GM23338 (cell line): ENCODE data around the gene GUCD1. TPM values are rescaled to one million over a fixed set of nuclear protein-coding genes. Genes with fewer than 3 reads are reported as not detected.
"Not testable (repeated sequence)": the region's sequence is repeated elsewhere in the genome, so short reads cannot be mapped to it uniquely, and the experiment has no call there.

Experiments
- ATAC-seq: fragments of 200-7000 bp; cut with Tn5 transposase; 3 replicates; pipeline ENCODE4 v1.9.1; 2020
- DNase-seq: peaks from one replicate; pipeline ENCODE4 v3.0.0-alpha.2; 2015; ENCODE audit warnings: low spot score
- H2AFZ ChIP-seq: fragments of 200-600 bp; sonication (generic); 2 replicates; pipeline ENCODE4 v1.8.0; 2016; ENCODE audit warnings: antibody characterized with exemption, mild to moderate bottlenecking, moderate library complexity
- H3F3A ChIP-seq: fragments of 200-600 bp; sonication (generic); replicated peaks from 2 replicates; pipeline ENCODE4 v1.8.0; 2017; ENCODE audit warnings: antibody characterized with exemption, mixed run types, low read depth
- H3K27ac ChIP-seq: fragments of 200-600 bp; sonication (generic); 2 replicates; pipeline ENCODE4 v1.6.1; 2016; ENCODE audit warnings: low read depth
- H3K27me3 ChIP-seq: fragments of 200-600 bp; sonication (generic); 2 replicates; pipeline ENCODE4 v1.8.0; 2016; ENCODE audit warnings: mild to moderate bottlenecking, mixed run types, moderate library complexity; ENCODE audit not compliant: insufficient read depth
- H3K36me3 ChIP-seq: fragments of 200-600 bp; sonication (generic); 2 replicates; pipeline ENCODE4 v1.8.0; 2016; ENCODE audit warnings: mild to moderate bottlenecking; ENCODE audit not compliant: insufficient read depth
- H3K4me1 ChIP-seq: fragments of 200-600 bp; sonication (generic); 2 replicates; pipeline ENCODE4 v1.8.0; 2016; ENCODE audit warnings: mild to moderate bottlenecking, moderate library complexity; ENCODE audit not compliant: insufficient read depth
- H3K4me2 ChIP-seq: fragments of 200-600 bp; sonication (generic); 2 replicates; pipeline ENCODE4 v1.7.1; 2017; ENCODE audit warnings: mixed run types
- H3K4me3 ChIP-seq: fragments of 200-600 bp; sonication (generic); 2 replicates; pipeline ENCODE4 v1.6.1; 2016; ENCODE audit warnings: mixed run types
- H3K79me2 ChIP-seq: fragments of 200-600 bp; sonication (generic); replicated peaks from 2 replicates; pipeline ENCODE4 v1.8.0; 2017; ENCODE audit warnings: mild to moderate bottlenecking; ENCODE audit not compliant: insufficient read depth
- H3K9me2 ChIP-seq: fragments of 200-600 bp; sonication (generic); 2 replicates; pipeline ENCODE4 v1.8.0; 2017; ENCODE audit not compliant: insufficient read depth
- H4K20me1 ChIP-seq: fragments of 200-600 bp; sonication (generic); replicated peaks from 2 replicates; pipeline ENCODE4 v1.8.0; 2017; ENCODE audit warnings: mild to moderate bottlenecking; ENCODE audit not compliant: insufficient read depth
- H3K27ac Mint-ChIP-seq: 2 replicates; pipeline ENCODE4 v1.8.0; 2020; ENCODE audit warnings: inconsistent platforms, mild to moderate bottlenecking, moderate library complexity, mixed read lengths
- H3K27me3 Mint-ChIP-seq: 3 replicates; pipeline ENCODE4 v1.8.0; 2022; ENCODE audit warnings: low read depth, mild to moderate bottlenecking, moderate library complexity, mixed read lengths, inconsistent platforms; ENCODE audit not compliant: insufficient read depth, poor library complexity
- H3K36me3 Mint-ChIP-seq: 3 replicates; pipeline ENCODE4 v1.8.0; 2021; ENCODE audit warnings: low read depth, mild to moderate bottlenecking, inconsistent platforms, moderate library complexity, mixed read lengths
- H3K4me1 Mint-ChIP-seq: 3 replicates; pipeline ENCODE4 v1.8.0; 2020; ENCODE audit warnings: mild to moderate bottlenecking, inconsistent platforms, mixed read lengths
- H3K4me3 Mint-ChIP-seq: 3 replicates; pipeline ENCODE4 v1.8.0; 2021; ENCODE audit warnings: moderate library complexity, mild to moderate bottlenecking, inconsistent platforms, mixed read lengths
- H3K9me3 Mint-ChIP-seq: 3 replicates; pipeline ENCODE4 v1.8.0; 2020; ENCODE audit warnings: moderate library complexity, mild to moderate bottlenecking, inconsistent platforms, mixed read lengths
- CREB1 ChIP-seq: fragments of 250-450 bp; sonication (Bioruptor Pico); IDR thresholded peaks from 2 replicates; pipeline ENCODE4 v1.5.0; 2020; ENCODE audit warnings: low read depth, mild to moderate bottlenecking, moderate library complexity
- EZH2 ChIP-seq: fragments of 200-600 bp; sonication (generic); IDR thresholded peaks from one replicate; pipeline ENCODE4 v1.8.0; 2017; ENCODE audit warnings: antibody characterized with exemption, mild to moderate bottlenecking, low read depth; ENCODE audit not compliant: unreplicated experiment
- STAT1 ChIP-seq: IDR thresholded peaks from one replicate; pipeline ENCODE4 v1.6.1; 2016; ENCODE audit warnings: antibody characterized with exemption; ENCODE audit not compliant: unreplicated experiment
- polyA plus RNA-seq: library from polyadenylated mRNA; unstranded; fragments of >200 nt; fragmentation: Nextera tagmentation; extraction: Ambion mirVana; gene quantifications from 2 replicates; pipeline ENCODE4 v1.2.1, GENCODE V29; 2016
- total RNA-seq: library from RNA; depleted of rRNA; stranded (reverse); fragments of >200 nt; shearing (Covaris generic); gene quantifications from 2 replicates; pipeline ENCODE4 v1.2.3, GENCODE V29; 2014
- TF ChIP-seq, protein P1 (sequence below): IDR thresholded peaks from 2 replicates; pipeline ENCODE4 v1.6.1; 2016; ENCODE audit warnings: antibody characterized with exemption
- TF ChIP-seq, protein P2 (sequence below), 2 experiments: fragments of 200-600 bp in 1 of 2; sonication (generic) in 1 of 2; conservative IDR thresholded peaks; 2 replicates each; pipeline versions ENCODE4 v1.5.1 to v1.6.1; 2016 to 2017; ENCODE audit warnings: antibody characterized with exemption in 2 of 2, low read depth in 2 of 2, mild to moderate bottlenecking in 2 of 2, moderate library complexity in 1 of 2

GUCD1 gene
- total and polyA plus RNA-seq, 2 experiments from 2014 or later, result 39.0 to 106 TPM

DNA sequence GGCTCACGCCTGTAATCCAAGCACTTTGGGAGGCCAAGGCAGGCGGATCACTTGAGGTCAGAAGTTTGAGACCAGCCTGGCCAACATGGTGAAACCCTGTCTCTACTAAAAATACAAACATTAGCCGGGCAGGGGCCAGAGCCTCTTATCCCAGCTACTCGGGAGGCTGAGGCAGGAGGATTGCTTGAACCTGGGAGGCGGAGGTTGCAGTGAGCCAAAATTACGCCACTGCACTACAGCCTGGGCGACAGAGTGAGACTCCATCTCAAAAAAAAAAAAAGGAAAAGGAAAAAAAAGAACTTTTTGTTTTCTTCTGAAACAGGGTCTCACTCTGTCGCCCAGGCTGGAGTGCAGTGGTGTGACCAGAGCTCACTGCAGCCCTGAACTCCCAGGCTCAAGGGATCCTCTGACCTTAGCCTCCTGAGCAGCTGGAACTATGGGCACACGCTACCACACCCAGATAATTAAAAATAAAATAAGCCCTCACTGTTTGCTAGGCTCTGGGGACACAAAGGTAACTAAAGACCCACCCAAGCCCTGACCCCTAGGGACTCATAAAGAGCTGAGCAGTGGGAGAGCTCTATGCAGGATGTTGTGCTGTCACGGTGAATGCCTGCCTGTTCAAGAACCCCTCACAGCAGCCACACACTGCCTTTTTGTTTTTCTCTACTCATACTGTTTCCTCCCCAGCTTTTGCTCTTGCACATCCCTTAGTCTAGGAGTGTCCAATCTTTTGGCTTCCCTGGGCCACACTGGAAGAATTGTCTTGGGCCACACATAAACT, 2.2 kb downstream of the GUCD1 start:
- not testable (repeated sequence) for H3K9me3 Mint-ChIP-seq, ATAC-seq
- H3K4me3 Mint-ChIP-seq, result peak overlapping the region; percentile 98; the same call in 2 of the 3 replicates

DNA sequence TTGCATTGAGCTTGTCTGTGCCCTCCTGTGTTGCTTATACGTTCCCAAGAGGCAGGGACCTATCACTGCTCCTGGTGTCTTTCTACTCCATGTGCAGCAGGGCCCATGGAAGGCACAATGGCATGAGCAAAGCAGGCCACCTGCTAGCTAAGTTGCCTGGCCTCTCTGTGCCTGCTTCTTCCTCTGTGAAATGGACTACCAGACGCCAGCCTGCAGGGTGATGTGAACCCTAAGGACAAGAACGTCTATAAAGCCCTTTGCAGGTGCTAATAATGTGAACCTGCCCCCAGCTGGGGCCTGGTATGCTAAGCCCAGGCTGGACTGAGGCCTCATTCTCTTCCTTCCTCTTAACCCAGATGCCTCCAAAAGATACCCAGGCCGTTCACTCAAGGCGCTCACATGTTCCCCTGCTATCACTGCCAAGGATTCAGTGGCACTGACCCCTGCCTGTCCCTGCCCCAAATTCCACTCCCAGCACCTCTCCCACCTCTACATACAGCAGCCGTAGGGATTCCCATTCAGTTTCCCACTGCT, 4.0 kb downstream of the GUCD1 start:
- Mint-ChIP-seq H3K27ac (peak overlapping the region; percentile 33; the same call in 1 of the 2 replicates), H3K9me3 (no peaks in the 10 kb centered on the region), H3K4me3 (no peak overlapping the region), H3K4me1 (peaks cover 15% of the 10 kb centered on the region), H3K27me3 (peaks cover 9% of the 10 kb centered on the region), H3K36me3 (peaks cover 31% of the 10 kb centered on the region)
- Histone ChIP-seq H3K4me2 (no peak overlapping the region), H3K4me1 (peaks cover 9% of the 10 kb centered on the region; the same call in 1 of the 2 replicates), H4K20me1 (peaks cover 20% of the 10 kb centered on the region), H3K36me3 (no peaks in the 10 kb centered on the region; the same call in 1 of the 2 replicates), H3K27me3 (no peaks in the 10 kb centered on the region), H3K9me2 (no peaks in the 10 kb centered on the region), H3K79me2 (peaks cover 46% of the 10 kb centered on the region), H2AFZ (no peak overlapping the region), H3F3A (no peaks in the 10 kb centered on the region), H3K4me3 (no peak overlapping the region), H3K27ac (no peak overlapping the region)
- no peak for ATAC-seq
- DNase-seq, result no peak
- TF ChIP-seq EZH2 (no peak), CREB1 (no peak), STAT1 (no peak)
- TF ChIP-seq, protein P1, sequence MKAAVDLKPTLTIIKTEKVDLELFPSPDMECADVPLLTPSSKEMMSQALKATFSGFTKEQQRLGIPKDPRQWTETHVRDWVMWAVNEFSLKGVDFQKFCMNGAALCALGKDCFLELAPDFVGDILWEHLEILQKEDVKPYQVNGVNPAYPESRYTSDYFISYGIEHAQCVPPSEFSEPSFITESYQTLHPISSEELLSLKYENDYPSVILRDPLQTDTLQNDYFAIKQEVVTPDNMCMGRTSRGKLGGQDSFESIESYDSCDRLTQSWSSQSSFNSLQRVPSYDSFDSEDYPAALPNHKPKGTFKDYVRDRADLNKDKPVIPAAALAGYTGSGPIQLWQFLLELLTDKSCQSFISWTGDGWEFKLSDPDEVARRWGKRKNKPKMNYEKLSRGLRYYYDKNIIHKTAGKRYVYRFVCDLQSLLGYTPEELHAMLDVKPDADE, result no peak
- TF ChIP-seq, protein P2, sequence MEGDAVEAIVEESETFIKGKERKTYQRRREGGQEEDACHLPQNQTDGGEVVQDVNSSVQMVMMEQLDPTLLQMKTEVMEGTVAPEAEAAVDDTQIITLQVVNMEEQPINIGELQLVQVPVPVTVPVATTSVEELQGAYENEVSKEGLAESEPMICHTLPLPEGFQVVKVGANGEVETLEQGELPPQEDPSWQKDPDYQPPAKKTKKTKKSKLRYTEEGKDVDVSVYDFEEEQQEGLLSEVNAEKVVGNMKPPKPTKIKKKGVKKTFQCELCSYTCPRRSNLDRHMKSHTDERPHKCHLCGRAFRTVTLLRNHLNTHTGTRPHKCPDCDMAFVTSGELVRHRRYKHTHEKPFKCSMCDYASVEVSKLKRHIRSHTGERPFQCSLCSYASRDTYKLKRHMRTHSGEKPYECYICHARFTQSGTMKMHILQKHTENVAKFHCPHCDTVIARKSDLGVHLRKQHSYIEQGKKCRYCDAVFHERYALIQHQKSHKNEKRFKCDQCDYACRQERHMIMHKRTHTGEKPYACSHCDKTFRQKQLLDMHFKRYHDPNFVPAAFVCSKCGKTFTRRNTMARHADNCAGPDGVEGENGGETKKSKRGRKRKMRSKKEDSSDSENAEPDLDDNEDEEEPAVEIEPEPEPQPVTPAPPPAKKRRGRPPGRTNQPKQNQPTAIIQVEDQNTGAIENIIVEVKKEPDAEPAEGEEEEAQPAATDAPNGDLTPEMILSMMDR (conservative IDR thresholded peaks at IDR 0.05; ENCODE audit: low read depth in 2 of 2), result no peak

More for the DNA sequence above, 2.2 kb downstream of the GUCD1 start:
- not testable (repeated sequence) for H3K27me3 ChIP-seq, H3K4me2 ChIP-seq, H3F3A ChIP-seq, DNase-seq, H3K27me3 Mint-ChIP-seq, H3K27ac ChIP-seq, H2AFZ ChIP-seq, H3K36me3 ChIP-seq, H3K9me2 ChIP-seq
- Histone ChIP-seq H3K4me1 (peaks cover 18% of the 10 kb centered on the region), H3K79me2 (peaks cover 64% of the 10 kb centered on the region), H3K4me3 (peak overlapping the region; percentile 99; the same call in 1 of the 2 replicates), H4K20me1 (peaks cover 33% of the 10 kb centered on the region)
- Mint-ChIP-seq H3K4me1 (peaks cover 22% of the 10 kb centered on the region), H3K27ac (peak overlapping the region; percentile 5; the same call in 1 of the 2 replicates), H3K36me3 (peaks cover 27% of the 10 kb centered on the region)
